ACC112 (cell line): ENCODE data around the gene NBPF3.

ENCODE experiments used
- H2AFZ ChIP-seq: fragments of 200-600 bp; sonication (generic); one replicate; pipeline ENCODE4 v1.6.0; 2017; ENCODE audit warnings: antibody characterized with exemption, low read length; ENCODE audit not compliant: unreplicated experiment
- H3K27ac ChIP-seq: fragments of 200-600 bp; sonication (generic); 2 replicates; pipeline ENCODE4 v1.5.1; 2014; ENCODE audit warnings: low read depth, mild to moderate bottlenecking, antibody characterized with exemption, low read length, moderate library complexity
- H3K27me3 ChIP-seq: fragments of 200-600 bp; sonication (generic); 2 replicates; pipeline ENCODE4 v1.6.1; 2014; ENCODE audit warnings: mild to moderate bottlenecking, antibody characterized with exemption, low read length, moderate library complexity, mixed read lengths; ENCODE audit not compliant: insufficient read depth
- H3K36me3 ChIP-seq: fragments of 200-600 bp; sonication (generic); 2 replicates; pipeline ENCODE4 v1.6.1; 2016; ENCODE audit warnings: mild to moderate bottlenecking, antibody characterized with exemption, low read length, moderate library complexity, mixed read lengths; ENCODE audit not compliant: insufficient read depth
- H3K4me1 ChIP-seq: fragments of 200-600 bp; sonication (generic); one replicate; pipeline ENCODE4 v1.6.1; 2016; ENCODE audit warnings: low read length, mixed read lengths; ENCODE audit not compliant: insufficient read depth, unreplicated experiment, control insufficient read depth
- H3K4me3 ChIP-seq: fragments of 200-600 bp; sonication (generic); 2 replicates; pipeline ENCODE4 v1.5.1; 2014; ENCODE audit warnings: mild to moderate bottlenecking, low read depth, low read length
- H3K79me2 ChIP-seq: fragments of 200-600 bp; sonication (generic); one replicate; pipeline ENCODE4 v1.6.0; 2016; ENCODE audit warnings: low read length; ENCODE audit not compliant: control insufficient read depth, unreplicated experiment, insufficient read depth

NBPF3 gene

GRCh38 chr1:21520899-21521716 lies 81.2 kb downstream of the NBPF3 start:
- no peaks in the 10 kb centered on the region for H3K4me1 ChIP-seq
- H3K36me3 ChIP-seq: no peaks in the 10 kb centered on the region
- no peaks in the 10 kb centered on the region for H3K27me3 ChIP-seq
- H3K4me3 ChIP-seq: no peak overlapping the region
- H3K27ac ChIP-seq: no peak overlapping the region
- no peak overlapping the region for H2AFZ ChIP-seq
- H3K79me2 ChIP-seq: no peaks in the 10 kb centered on the region

GRCh38 chr1:21521717-21522060 lies 81.8 kb downstream of the NBPF3 start:
- H3K4me3 ChIP-seq: no peak overlapping the region
- no peaks in the 10 kb centered on the region for H3K4me1 ChIP-seq
- no peak overlapping the region for H2AFZ ChIP-seq
- no peaks in the 10 kb centered on the region for H3K79me2 ChIP-seq
- no peaks in the 10 kb centered on the region for H3K27me3 ChIP-seq
- H3K36me3 ChIP-seq: no peaks in the 10 kb centered on the region
- H3K27ac ChIP-seq: no peak overlapping the region

GRCh38 chr1:21522525-21523038 lies 82.6 kb downstream of the NBPF3 start:
- Histone ChIP-seq H3K4me1 (no peaks in the 10 kb centered on the region), H2AFZ (no peak overlapping the region), H3K79me2 (no peaks in the 10 kb centered on the region), H3K4me3 (no peak overlapping the region), H3K27me3 (no peaks in the 10 kb centered on the region), H3K27ac (no peak overlapping the region), H3K36me3 (no peaks in the 10 kb centered on the region)

GRCh38 chr1:21523297-21523813 lies 83.4 kb downstream of the NBPF3 start:
- Histone ChIP-seq H3K4me3 (no peak overlapping the region), H3K36me3 (no peaks in the 10 kb centered on the region), H3K27me3 (no peaks in the 10 kb centered on the region), H2AFZ (no peak overlapping the region), H3K79me2 (no peaks in the 10 kb centered on the region), H3K4me1 (no peaks in the 10 kb centered on the region), H3K27ac (no peak overlapping the region)

- H2AFZ ChIP-seq: no peak overlapping the region
- H3K27ac ChIP-seq: no peak overlapping the region
- H3K27me3 ChIP-seq: no peaks in the 10 kb centered on the region
- no peaks in the 10 kb centered on the region for H3K79me2 ChIP-seq
- H3K4me3 ChIP-seq: no peak overlapping the region
- H3K4me1 ChIP-seq: no peaks in the 10 kb centered on the region
- no peaks in the 10 kb centered on the region for H3K36me3 ChIP-seq
Observed at GRCh38 chr1:21524220-21524619, 84.3 kb downstream of the NBPF3 start.

GRCh38 chr1:21524686-21525339 lies 84.9 kb downstream of the NBPF3 start:
- H3K4me1 ChIP-seq: no peaks in the 10 kb centered on the region
- no peak overlapping the region for H2AFZ ChIP-seq
- no peak overlapping the region for H3K27ac ChIP-seq
- no peaks in the 10 kb centered on the region for H3K79me2 ChIP-seq
- no peaks in the 10 kb centered on the region for H3K27me3 ChIP-seq
- no peak overlapping the region for H3K4me3 ChIP-seq
- no peaks in the 10 kb centered on the region for H3K36me3 ChIP-seq

- Histone ChIP-seq H2AFZ (no peak overlapping the region), H3K27me3 (peaks cover 5% of the 10 kb centered on the region; the same call in 1 of the 2 replicates), H3K4me1 (no peaks in the 10 kb centered on the region), H3K79me2 (no peaks in the 10 kb centered on the region), H3K36me3 (no peaks in the 10 kb centered on the region), H3K27ac (no peak overlapping the region), H3K4me3 (no peak overlapping the region)
Observed at GRCh38 chr1:21525340-21525717, 85.4 kb downstream of the NBPF3 start.

- peaks cover 6% of the 10 kb centered on the region; the same call in 1 of the 2 replicates for H3K27me3 ChIP-seq
Observed at GRCh38 chr1:21526441-21526840, 86.5 kb downstream of the NBPF3 start.

GRCh38 chr1:21530368-21531016 lies 90.6 kb downstream of the NBPF3 start:
- peaks cover 12% of the 10 kb centered on the region for H3K27me3 ChIP-seq
- no peak overlapping the region for H2AFZ ChIP-seq
- H3K79me2 ChIP-seq: no peaks in the 10 kb centered on the region
- H3K36me3 ChIP-seq: no peaks in the 10 kb centered on the region
- H3K4me3 ChIP-seq: no peak overlapping the region
- H3K27ac ChIP-seq: no peak overlapping the region
- no peaks in the 10 kb centered on the region for H3K4me1 ChIP-seq

More at GRCh38 chr1:21526441-21526840, 86.5 kb downstream of the NBPF3 start:
- no peak overlapping the region for H2AFZ ChIP-seq
- no peaks in the 10 kb centered on the region for H3K36me3 ChIP-seq
- H3K4me1 ChIP-seq: no peaks in the 10 kb centered on the region
- H3K79me2 ChIP-seq: no peaks in the 10 kb centered on the region
- H3K4me3 ChIP-seq: no peak overlapping the region
- no peak overlapping the region for H3K27ac ChIP-seq

GRCh38 chr1:21531241-21531640 lies 91.3 kb downstream of the NBPF3 start:
- H3K27me3 ChIP-seq: peaks cover 12% of the 10 kb centered on the region

More at GRCh38 chr1:21531241-21531640, 91.3 kb downstream of the NBPF3 start:
- Histone ChIP-seq H3K79me2 (no peaks in the 10 kb centered on the region), H3K27ac (no peak overlapping the region), H2AFZ (no peak overlapping the region), H3K4me1 (no peaks in the 10 kb centered on the region), H3K4me3 (no peak overlapping the region), H3K36me3 (no peaks in the 10 kb centered on the region)
